Heart left ventricle (tissue), 16 donors: Measurements from ENCODE around the gene MYLK4. TPM values are rescaled to one million over a fixed set of nuclear protein-coding genes. Genes with fewer than 3 reads are reported as not detected.

ENCODE experiments used
- ATAC-seq, 4 donors: fragments of 200-7000 bp; cut with Tn5 transposase; one replicate each; pipeline ENCODE4 v1.9.1; 2020 to 2022; ENCODE audit warnings: moderate library complexity in 4 of 4, mild to moderate bottlenecking in 3 of 4, moderate number of reproducible peaks in 1 of 4
- DNase-seq, 5 donors: peaks; one replicate each; pipeline ENCODE4 v3.0.0-alpha.2; 2020
- H3K27ac ChIP-seq, 12 donors: fragments of 200-600 bp; sonication (generic) in 4 of 12; one replicate each; pipeline versions ENCODE4 v1.5.0 to v1.8.0; 2016 to 2022; ENCODE audit warnings: mild to moderate bottlenecking in 2 of 12
- H3K27me3 ChIP-seq, 9 donors: fragments of 200-600 bp; sonication (generic) in 2 of 9; one replicate each; pipeline versions ENCODE4 v1.5.1 to v1.8.0; 2016 to 2022; ENCODE audit warnings: mild to moderate bottlenecking in 3 of 9
- H3K36me3 ChIP-seq, 9 donors: fragments of 200-600 bp; sonication (generic) in 2 of 9; one replicate each; pipeline versions ENCODE4 v1.5.0 to v1.8.0; 2018 to 2022; ENCODE audit warnings: mild to moderate bottlenecking in 2 of 9
- H3K4me1 ChIP-seq, 12 donors: fragments of 200-600 bp; sonication (generic) in 4 of 12; one replicate each; pipeline versions ENCODE4 v1.5.0 to v1.8.0; 2016 to 2022; ENCODE audit warnings: mild to moderate bottlenecking in 3 of 12
- H3K4me3 ChIP-seq, 12 donors: fragments of 200-600 bp; sonication (generic) in 4 of 12; one replicate each; pipeline versions ENCODE4 v1.5.0 to v1.8.0; 2017 to 2022; ENCODE audit warnings: mild to moderate bottlenecking in 9 of 12, moderate library complexity in 4 of 12
- H3K9me3 ChIP-seq, 12 donors: fragments of 200-600 bp; sonication (generic) in 4 of 12; one replicate each; pipeline versions ENCODE4 v1.5.0 to v1.8.0; 2016 to 2022; ENCODE audit warnings: mild to moderate bottlenecking in 1 of 12
- CTCF ChIP-seq, 12 donors: fragments of 200-600 bp; sonication (generic) in 4 of 12; IDR thresholded peaks; one replicate each; pipeline versions ENCODE4 v1.5.0 to v1.8.0; 2018 to 2022; ENCODE audit warnings: antibody characterized with exemption in 12 of 12, mild to moderate bottlenecking in 5 of 12
- POLR2A ChIP-seq, 2 donors: fragments of 450-650 bp; IDR thresholded peaks; one replicate each; pipeline ENCODE4 v1.6.1; 2017; ENCODE audit warnings: antibody characterized with exemption in 2 of 2, mild to moderate bottlenecking in 2 of 2, moderate library complexity in 2 of 2
- WGBS, 4 donors: extraction: QIAGEN DNeasy Blood & Tissue Kit in 2 of 4; methylation state at CpG; one replicate each; pipeline versions ENCODE4 v1.1.5 to v1.1.7; 2013 to 2018; 5-methylcytosine and 5-hydroxymethylcytosine counted together
- intact Hi-C, 10 donors: fragments of 100-400 bp; cut with DNase I; formaldehyde crosslinking; loops; one replicate each; pipeline versions ENCODE4 v1.11.1 to v1.14.2; 2022
- polyA plus RNA-seq, 2 donors: library from polyadenylated mRNA; stranded (reverse); fragments of 200-250 nt; gene quantifications; one replicate each; pipeline ENCODE4 v1.2.3, GENCODE V29; 2013
- total RNA-seq, 9 donors: library from RNA; depleted of rRNA in 2 of 9; stranded (reverse); fragments of >200 nt in 2 of 9; fragmentation: NEBNext Ultra II Directional in 3 of 9; extraction: Animal tissue kit (Norgen Biotek cat#: 25700) in 3 of 9; gene quantifications; one replicate each; pipeline versions ENCODE4 v1.1.0 to v1.2.4, GENCODE V29; 2016 to 2023
- donor health status: ischemic (EF 13 %, LVEDD 7.1; RV severe dilation, severe dysfunction).
- donor health status: healthy with polysubstance abuse.
- donor health status: DM: no; HTN: yes; CAD: no.
- donor health status: DM: no; HTN: no; CAD: no.
- donor health status: ischemic (EF 25% LVEDD 6.9; RV normal size, moderate dysfunction).
- donor health status: ischemic (EF 25% LVEDD 5.7; RV mildly dilated, moderate dysfunction).
- donor health status: healthy.
- donor health status: DM: yes; HTN: yes; CAD: no.
- donor health status: ischemic (EF 35%, LVEDD 5.7; RV mildly dilated, moderate dysfunction).
- donor health status: nonischemic (EF 11% LVEDD 7.7; RV severe dilation, severe dysfunction).
- donor health status: DM: yes; HTN: yes; CAD: no.
- donor health status: PGD.
- donor health status: ischemic (EF 29% LVEDD 5.4; RV normal size, mild dysfunction).
- donor health status: nonischemic (EF 23%, LVEDD 6.1; RV moderate dilation, normal function).

Gene MYLK4
- total and polyA plus RNA-seq, 11 donors: 0.14 to 1.6 (median 0.52) TPM

GRCh38 chr6:2617729-2618128 lies 133.0 kb downstream of the MYLK4 start:
- Histone ChIP-seq H3K9me3 (peaks cover 0 to 6% (median 0%) of the 10 kb centered on the region in 12 donors), H3K4me3 (no peak overlapping the region), H3K27ac (no peak overlapping the region), H3K27me3 (no peaks in the 10 kb centered on the region), H3K36me3 (no peaks in the 10 kb centered on the region), H3K4me1 (peaks cover 0 to 10% (median 0%) of the 10 kb centered on the region in 12 donors)
- TF ChIP-seq POLR2A (IDR thresholded peaks at IDR 0.05) (no peak), CTCF (IDR thresholded peaks at IDR 0.05) (no peak)
- DNase-seq (no peak), ATAC-seq (no peak)
- intact Hi-C loops: no loop called here
- WGBS, 4 donors: 82 to 92% (median 86%) methylated on average over 4 of the region's 4 CpGs

GRCh38 chr6:2616811-2617210 lies 133.9 kb downstream of the MYLK4 start:
- DNase-seq (no peak), ATAC-seq (peak in 2 of 4 donors; percentile 49 to 54)
- peak overlapping the region in 1 of 12 donors; percentile 3 for H3K4me3 ChIP-seq
- H3K27ac ChIP-seq: peak overlapping the region in 1 of 12 donors; percentile 46
- H3K4me1 ChIP-seq: peaks cover 0 to 10% (median 0%) of the 10 kb centered on the region in 12 donors
- no peak for TF ChIP-seq CTCF (IDR thresholded peaks at IDR 0.05)
- TF ChIP-seq POLR2A (IDR thresholded peaks at IDR 0.05): no peak
- peaks cover 0 to 6% (median 0%) of the 10 kb centered on the region in 12 donors for H3K9me3 ChIP-seq
- no peaks in the 10 kb centered on the region for H3K36me3 ChIP-seq
- intact Hi-C loops: no loop called here
- H3K27me3 ChIP-seq: no peaks in the 10 kb centered on the region
- WGBS, 4 donors: 48 to 64% (median 61%) methylated on average over 7 of the region's 7 CpGs

- no peak for DNase-seq
- intact Hi-C loops: no loop called here
- TF ChIP-seq POLR2A (IDR thresholded peaks at IDR 0.05): no peak
- TF ChIP-seq CTCF (IDR thresholded peaks at IDR 0.05): no peak
- Histone ChIP-seq H3K36me3 (no peaks in the 10 kb centered on the region), H3K27ac (no peak overlapping the region), H3K4me3 (no peak overlapping the region), H3K27me3 (no peaks in the 10 kb centered on the region), H3K4me1 (peaks cover 0 to 10% (median 0%) of the 10 kb centered on the region in 12 donors), H3K9me3 (peaks cover 0 to 6% (median 0%) of the 10 kb centered on the region in 12 donors)
- no peak for ATAC-seq
- WGBS, 4 donors: 41 to 58% (median 51%) methylated on average over 3 of the region's 3 CpGs
Observed at GRCh38 chr6:2615251-2615650, 135.5 kb downstream of the MYLK4 start.

GRCh38 chr6:2614846-2615245 lies 135.9 kb downstream of the MYLK4 start:
- no peak overlapping the region for H3K4me3 ChIP-seq
- no peaks in the 10 kb centered on the region for H3K36me3 ChIP-seq
- 77 to 95% (median 84%) methylated on average over 5 of the region's 5 CpGs for WGBS, 4 donors

More at GRCh38 chr6:2614846-2615245, 135.9 kb downstream of the MYLK4 start:
- Histone ChIP-seq H3K4me1 (peaks cover 0 to 10% (median 0%) of the 10 kb centered on the region in 12 donors), H3K9me3 (peaks cover 0 to 6% (median 0%) of the 10 kb centered on the region in 12 donors), H3K27ac (no peak overlapping the region), H3K27me3 (no peaks in the 10 kb centered on the region)
- TF ChIP-seq POLR2A (IDR thresholded peaks at IDR 0.05) (no peak), CTCF (IDR thresholded peaks at IDR 0.05) (no peak)
- intact Hi-C loops: no loop called here
- ATAC-seq (no peak), DNase-seq (no peak)
